H7 (cell line): Measurements from ENCODE around the gene BLNK. TPM values are rescaled to one million over a fixed set of nuclear protein-coding genes. Genes with fewer than 3 reads are reported as not detected.

Source experiments
- DNase-seq: peaks from one replicate; pipeline ENCODE4 v3.0.0; 2012
- H3K27me3 ChIP-seq: 2 replicates; pipeline ENCODE4 v1.6.0; 2011; ENCODE audit warnings: mild to moderate bottlenecking, low read length; ENCODE audit not compliant: control insufficient read depth, insufficient read depth
- H3K36me3 ChIP-seq: replicated peaks from 2 replicates; pipeline ENCODE4 v1.5.1; 2011; ENCODE audit warnings: low read length; ENCODE audit not compliant: control insufficient read depth, insufficient read depth
- H3K4me3 ChIP-seq: 2 replicates; pipeline ENCODE4 v1.5.1; 2011; ENCODE audit warnings: low read depth, mild to moderate bottlenecking, control low read depth, low read length, moderate library complexity; ENCODE audit not compliant: insufficient read depth
- total RNA-seq: library from RNA; depleted of rRNA; stranded (reverse); fragments of >200 nt; shearing (Covaris generic); gene quantifications from 2 replicates; pipeline ENCODE4 v1.2.3, GENCODE V29; 2014

Gene BLNK
- total RNA-seq, 1 experiment from 2014 or later, result not detected

DNA sequence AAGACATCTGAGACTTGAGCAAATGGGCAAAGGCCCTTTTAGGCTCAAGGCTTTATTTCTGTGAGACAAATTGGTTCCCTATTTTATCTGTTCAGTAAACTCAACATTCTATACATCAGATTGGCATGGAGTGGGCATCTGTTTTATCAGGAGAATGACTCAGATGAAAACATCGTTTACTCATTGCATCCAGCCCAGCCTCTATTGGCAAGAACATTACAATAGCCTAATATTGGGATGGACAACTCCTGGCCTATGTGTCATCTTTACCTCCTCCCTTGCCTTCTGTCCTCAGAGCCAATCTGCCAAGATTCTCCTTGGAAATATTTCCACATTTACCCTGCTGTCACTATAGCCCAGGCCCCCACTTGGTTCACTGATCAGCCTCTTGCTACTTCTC, 5.5 kb upstream of the BLNK start:
- Histone ChIP-seq H3K27me3 (no peaks in the 10 kb centered on the region), H3K36me3 (no peaks in the 10 kb centered on the region), H3K4me3 (no peak overlapping the region)
- DNase-seq, result no peak

DNA sequence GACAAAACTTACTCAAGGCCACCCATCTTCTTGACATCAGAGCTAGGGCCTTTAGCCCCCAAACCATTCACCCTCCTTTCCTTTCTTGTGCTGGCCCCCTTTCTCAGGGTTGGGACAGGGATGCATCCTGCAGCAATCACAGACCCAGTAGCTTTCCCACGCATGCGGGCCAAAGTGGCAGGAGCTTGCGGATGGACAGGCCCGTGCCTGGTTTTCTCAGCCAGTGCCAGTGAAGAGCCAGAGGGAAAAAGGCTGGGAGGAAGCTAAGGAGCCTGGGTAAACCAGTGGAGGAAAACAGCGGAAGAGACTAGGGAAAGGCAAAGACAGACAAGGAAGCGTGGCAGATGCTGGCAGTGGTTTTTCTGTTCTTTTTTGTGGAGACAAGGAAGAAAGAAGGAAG, 5.1 kb upstream of the BLNK start:
- no peaks in the 10 kb centered on the region for H3K27me3 ChIP-seq
- DNase-seq, result no peak
- H3K36me3 ChIP-seq, result no peaks in the 10 kb centered on the region
- H3K4me3 ChIP-seq, result no peak overlapping the region

DNA sequence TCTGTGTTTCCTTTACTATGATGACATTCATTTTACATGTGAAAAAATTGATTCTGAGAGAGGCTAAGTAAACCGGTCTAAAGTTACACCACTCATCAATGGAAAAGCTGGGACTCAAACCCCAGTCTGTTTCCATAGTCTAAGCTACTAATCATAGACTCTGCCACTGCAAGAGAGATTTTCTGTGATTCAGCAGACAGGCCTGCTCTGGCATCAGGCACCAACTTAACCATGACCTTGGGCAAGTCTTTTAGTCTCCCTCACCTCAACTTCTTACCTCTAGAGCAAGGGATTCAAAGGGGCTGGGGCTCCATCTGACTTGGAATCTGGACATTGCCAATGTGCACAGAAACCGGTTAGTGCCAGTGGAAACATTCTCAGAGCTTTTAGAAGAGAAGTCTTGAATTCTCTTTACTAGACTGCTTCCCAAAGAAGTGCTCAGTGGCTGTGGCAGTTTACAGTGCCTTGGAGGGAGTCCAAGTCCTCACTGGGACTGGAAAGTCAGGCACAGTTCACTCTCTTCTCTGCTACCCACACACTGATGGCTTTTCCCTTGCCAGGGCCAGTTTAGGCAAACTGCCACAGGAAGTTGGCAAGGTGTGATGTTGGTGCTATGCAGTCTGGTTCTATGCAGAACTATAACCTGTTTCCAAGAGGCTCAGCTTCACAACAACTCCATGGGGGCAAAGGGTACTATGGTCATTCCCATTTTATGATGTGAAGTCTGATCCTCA, 4.5 kb upstream of the BLNK start:
- DNase-seq, result no peak
- H3K27me3 ChIP-seq, result no peaks in the 10 kb centered on the region
- H3K4me3 ChIP-seq, result no peak overlapping the region
- H3K36me3 ChIP-seq, result no peaks in the 10 kb centered on the region

DNA sequence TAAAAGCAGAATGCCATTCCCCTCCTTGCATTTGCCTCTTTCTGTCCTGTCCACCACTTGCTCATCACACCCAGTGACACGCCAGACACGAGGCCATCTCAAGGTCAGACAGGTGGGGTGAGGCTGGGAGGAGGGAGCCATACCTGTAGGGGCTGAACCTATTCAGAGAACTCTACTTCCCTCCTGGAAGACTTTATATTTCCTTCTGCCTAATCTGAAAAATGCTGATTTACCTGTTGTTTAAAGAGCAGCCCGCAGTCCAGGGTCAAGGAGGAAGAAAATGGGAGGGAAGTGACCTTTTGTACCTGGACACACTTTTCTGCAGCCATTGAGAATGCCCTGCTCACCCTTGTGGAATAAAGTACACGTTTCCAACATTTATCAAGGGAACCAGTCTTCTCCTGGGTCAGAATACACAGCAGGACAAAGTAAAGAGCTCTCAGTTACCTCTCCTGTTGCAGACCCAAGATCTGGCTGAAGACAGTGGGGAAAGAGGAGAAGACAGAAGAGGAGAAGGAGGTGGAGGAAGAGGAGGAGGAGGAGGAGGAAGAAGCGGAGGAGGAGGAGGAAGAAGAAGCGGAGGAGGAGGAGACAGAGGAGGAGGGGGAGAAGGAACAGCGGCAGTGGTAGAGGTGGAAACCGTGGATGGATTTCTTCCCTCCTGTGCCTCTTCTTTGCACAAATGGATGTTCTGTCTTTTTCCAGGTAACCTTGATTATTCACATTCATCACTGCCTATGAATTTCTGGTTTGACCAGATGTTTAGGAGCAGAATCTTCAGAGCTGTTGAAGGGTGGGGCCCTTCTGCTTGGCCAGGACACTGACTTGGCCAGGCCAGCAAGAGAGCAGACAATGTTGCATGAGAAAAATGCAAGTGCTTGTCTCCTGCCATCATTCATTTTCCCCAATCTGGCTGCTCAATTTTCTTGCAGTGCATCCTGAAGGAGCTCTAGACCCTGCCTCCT, 1.2 kb upstream of the BLNK start:
- Histone ChIP-seq H3K36me3 (no peaks in the 10 kb centered on the region), H3K4me3 (no peak overlapping the region), H3K27me3 (no peaks in the 10 kb centered on the region)
- no peak for DNase-seq

DNA sequence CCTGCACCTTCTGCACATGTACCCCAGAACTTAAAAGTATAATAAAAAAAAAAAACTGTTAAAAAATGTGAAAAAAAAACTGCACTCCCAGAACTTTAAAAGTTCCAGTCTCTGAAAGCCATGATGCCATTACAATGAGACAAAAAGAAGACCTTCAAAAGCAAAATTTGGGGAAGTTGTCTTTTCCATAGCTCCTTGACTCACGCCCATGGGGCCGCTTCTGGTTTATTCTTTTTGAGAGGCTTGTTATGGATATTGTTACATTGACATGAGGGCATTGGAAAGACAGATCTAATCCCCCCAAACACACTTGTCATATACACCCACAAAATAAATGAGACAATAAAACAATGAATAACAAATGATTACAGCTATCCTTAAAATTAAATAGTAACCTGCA, 798 bp downstream of the BLNK start:
- Histone ChIP-seq H3K27me3 (no peaks in the 10 kb centered on the region), H3K4me3 (no peak overlapping the region), H3K36me3 (no peaks in the 10 kb centered on the region)
- DNase-seq, result no peak

DNA sequence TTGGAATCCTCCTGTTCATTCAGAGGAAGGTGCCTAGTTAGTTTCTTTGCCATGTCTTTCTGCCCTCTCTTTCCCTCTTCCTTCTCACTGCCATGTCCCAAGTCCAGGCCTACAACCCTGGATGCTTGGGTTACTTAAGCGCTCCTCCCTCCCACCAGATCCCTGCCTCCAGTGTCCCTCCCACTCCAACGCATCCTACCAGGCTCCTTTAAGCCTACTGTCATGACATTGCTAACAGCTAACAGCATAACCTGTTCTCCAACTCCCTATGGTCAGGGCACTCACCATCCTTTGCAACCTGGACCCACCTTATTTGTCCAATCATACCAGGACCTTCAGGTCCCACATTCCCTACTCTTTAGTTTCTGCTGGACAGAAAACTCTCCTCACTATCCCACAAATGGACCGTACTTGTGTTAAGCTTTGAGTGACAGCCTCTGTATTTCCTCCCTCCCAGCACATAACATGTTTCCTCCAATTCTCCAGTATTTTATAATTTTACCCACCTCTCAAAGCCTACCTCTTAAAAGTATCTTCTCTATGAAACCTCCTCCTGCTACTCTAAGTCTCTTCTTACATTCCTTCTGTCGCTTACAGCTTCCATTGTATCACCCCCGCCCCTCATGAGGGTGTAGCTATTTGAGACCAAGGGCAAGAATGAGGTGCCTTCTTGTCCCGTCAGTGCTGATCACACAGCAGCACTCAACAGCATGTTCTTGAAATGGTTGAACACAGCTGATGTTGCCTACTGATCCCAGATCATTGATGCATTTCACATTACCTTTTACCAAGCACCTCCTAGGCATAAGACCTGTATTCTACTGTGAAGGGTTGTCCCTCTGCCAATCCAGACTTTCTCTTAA, 1.7 kb downstream of the BLNK start:
- no peak overlapping the region for H3K4me3 ChIP-seq
- no peak for DNase-seq
- H3K36me3 ChIP-seq, result no peaks in the 10 kb centered on the region
- H3K27me3 ChIP-seq, result no peaks in the 10 kb centered on the region

DNA sequence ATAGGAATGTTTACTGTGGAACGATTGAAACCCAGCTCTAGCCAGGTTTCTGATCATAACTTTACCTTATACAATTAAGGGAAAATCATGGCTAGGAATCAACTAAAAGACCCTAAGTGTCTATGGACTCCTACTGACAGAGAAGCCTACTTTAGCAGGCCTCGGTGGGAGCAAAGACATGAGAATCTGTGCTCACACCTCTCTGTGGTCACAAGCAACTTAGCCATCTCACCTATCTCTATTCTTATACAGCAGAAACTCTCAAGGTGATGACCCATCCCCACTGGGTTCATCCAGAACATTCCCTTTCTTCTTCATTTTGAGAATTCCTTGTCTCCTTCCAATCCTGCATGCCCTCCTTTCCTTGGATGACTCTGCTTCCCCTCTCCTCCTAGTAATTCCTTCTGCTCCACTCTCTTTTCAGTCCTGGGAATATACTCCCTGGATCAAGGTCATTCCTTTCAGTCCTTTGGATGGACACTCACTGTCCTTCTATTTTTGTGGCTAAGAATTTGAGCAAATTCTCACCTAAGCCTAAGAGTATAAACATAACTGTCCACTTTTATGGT, 2.9 kb downstream of the BLNK start:
- no peaks in the 10 kb centered on the region for H3K27me3 ChIP-seq
- H3K36me3 ChIP-seq, result no peaks in the 10 kb centered on the region
- H3K4me3 ChIP-seq, result no peak overlapping the region
- DNase-seq, result no peak

DNA sequence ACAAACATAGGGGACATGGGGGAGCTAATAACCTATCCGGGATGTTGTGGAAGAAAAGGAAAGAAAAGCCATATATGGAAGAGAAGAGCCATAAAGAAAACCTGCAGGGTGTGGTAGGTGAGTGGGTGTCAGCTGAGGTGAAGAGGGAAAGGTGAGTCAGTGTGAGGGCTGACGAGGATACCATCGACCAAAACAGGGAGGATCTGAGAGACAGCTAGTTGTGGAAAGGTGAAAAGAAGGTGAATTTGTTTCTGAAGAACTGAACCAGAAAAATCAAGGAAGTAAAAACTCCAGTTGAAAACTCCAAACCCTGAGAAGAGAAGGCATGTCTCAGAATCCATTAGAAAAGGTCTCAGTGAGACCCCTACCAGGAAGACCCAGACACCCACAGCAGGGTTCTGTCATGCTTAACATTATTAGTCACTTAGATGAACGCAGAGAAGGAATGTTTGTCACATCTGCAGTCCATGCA, 4.1 kb downstream of the BLNK start:
- Histone ChIP-seq H3K36me3 (no peaks in the 10 kb centered on the region), H3K27me3 (no peaks in the 10 kb centered on the region), H3K4me3 (no peak overlapping the region)
- no peak for DNase-seq

DNA sequence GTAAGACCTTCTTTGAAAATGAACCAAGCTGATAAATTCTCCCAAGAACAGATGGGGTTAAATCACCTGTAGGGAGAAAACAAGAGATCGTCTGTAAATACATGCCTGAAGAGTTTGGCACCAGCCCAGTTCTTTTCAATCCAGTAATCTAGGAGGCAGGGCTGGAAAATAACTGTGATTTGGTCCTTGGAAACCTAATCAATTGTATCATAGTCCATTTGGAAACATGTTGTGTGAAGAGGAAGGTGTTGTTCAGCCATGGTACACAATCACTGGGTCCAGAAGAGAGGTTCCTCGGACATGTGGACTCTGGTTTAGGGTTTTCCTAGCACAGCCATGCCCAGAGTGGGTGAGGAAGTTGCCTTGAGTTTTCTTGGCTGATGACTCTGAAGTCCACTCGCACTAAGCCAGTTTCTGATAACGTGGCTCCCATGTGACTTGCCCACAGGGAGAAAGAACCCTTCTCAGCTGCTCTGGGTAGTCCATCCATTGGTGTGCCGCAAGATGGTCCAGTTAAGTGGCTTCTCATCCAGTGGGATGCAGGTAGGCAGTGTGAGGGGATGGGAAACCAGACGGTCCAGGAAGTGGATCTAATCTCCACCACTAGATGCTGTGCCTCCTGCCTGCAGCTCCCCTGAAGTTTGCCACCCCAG, 5.1 kb downstream of the BLNK start:
- no peaks in the 10 kb centered on the region for H3K36me3 ChIP-seq
- no peak overlapping the region for H3K4me3 ChIP-seq
- H3K27me3 ChIP-seq, result no peaks in the 10 kb centered on the region
- no peak for DNase-seq

DNA sequence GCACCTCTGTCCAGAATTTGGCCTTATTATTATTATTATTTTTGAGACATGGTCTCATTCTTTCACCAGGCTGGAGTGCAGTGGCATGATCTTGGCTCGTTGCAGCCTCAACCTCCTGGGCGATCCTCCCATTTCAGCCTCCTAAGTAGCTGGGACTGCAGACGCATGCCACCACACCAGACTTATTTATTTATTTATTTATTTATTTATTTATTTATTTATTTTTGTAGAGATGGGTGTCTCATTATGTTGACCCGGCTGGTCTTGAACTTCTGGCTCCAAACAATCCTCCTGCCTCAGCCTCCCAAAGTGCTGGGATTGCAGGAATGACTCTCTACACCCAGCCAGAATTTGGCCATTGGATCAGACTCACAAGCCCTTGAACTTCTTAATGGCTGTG, 6.4 kb downstream of the BLNK start:
- no peak for DNase-seq
- no peak overlapping the region for H3K4me3 ChIP-seq
- H3K27me3 ChIP-seq, result no peaks in the 10 kb centered on the region
- no peaks in the 10 kb centered on the region for H3K36me3 ChIP-seq

DNA sequence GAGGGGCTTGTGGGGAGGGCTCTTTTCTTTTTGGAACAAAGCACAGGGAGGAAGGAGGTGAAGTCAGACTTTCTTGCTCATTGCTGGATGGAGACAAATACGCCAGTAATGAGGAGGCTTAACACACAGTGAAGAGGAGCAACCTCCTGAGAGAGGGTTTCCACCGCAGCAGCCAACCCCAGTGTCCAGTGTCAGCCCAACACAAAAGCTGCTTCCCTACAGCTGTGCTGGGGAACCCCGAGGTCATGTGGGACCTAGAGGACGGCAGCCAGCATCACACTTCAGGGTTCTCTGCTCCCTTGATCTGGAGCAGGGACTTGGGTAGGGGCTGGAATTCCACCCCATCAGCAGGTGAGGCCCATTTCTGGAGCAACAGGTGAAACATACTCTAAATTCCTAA, 7.7 kb downstream of the BLNK start:
- Histone ChIP-seq H3K27me3 (no peaks in the 10 kb centered on the region), H3K4me3 (no peak overlapping the region), H3K36me3 (no peaks in the 10 kb centered on the region)
- no peak for DNase-seq

DNA sequence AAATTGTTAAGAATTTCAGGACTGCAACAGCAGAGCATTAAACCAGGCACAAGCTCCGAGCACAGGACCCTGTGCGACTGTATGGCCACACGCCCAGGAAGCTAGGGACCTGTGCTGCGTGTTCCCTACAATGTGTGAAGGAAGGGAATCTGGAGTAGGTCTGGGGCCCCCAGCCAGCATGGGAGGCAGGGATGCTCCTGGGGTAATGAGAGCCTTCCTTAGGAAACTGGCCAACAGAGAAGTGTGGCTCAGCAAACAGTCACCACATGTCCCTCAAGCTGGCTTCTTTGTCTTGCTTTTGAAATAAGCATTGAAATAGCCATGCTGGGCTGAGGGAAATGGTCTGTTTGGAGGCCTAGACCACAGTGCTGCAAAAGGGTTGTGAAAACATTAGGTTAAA, 8.2 kb downstream of the BLNK start:
- Histone ChIP-seq H3K27me3 (no peaks in the 10 kb centered on the region), H3K36me3 (no peaks in the 10 kb centered on the region), H3K4me3 (no peak overlapping the region)
- DNase-seq, result no peak

DNA sequence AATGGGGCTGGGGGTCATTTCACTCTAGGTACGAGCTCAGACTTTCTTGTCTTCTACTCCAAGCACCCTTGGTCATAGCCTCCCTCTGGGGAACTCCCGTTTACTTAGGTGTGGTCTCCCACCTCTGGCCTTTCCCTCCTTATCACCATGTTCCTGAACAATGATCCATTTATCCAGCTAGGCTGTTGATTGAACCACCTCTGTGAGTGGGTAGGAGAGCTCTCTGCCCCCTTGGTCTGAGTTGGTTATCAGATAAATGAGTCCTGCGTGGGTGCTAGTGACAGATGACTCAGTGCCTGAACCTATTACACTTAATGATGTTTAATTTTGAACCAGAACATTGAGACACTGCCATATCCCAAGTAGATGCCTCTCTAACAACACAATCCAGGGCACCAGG, 9.4 kb downstream of the BLNK start:
- DNase-seq, result no peak
- Histone ChIP-seq H3K36me3 (no peaks in the 10 kb centered on the region), H3K4me3 (no peak overlapping the region), H3K27me3 (no peaks in the 10 kb centered on the region)

DNA sequence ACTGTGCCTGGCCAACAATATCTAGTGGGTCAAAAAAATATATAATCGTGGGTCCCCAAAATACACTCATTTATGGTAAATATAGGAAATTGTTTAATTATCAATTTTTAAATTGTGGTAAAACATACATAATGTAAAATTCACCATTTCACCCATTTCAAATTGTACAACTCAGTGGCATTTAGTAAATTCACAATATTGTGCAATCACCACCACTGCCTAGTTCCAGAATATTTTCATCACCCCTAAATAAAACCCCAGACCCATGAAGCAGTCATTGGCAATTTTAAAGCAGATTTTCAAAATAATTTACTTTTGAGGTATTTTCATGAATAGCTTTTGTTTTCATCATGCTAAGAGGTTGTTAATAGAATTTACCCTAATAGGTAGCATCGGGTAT, 10.2 kb downstream of the BLNK start:
- no peak for DNase-seq
- no peaks in the 10 kb centered on the region for H3K36me3 ChIP-seq
- no peak overlapping the region for H3K4me3 ChIP-seq
- no peaks in the 10 kb centered on the region for H3K27me3 ChIP-seq
